Retinal pigment epithelial cell (primary cell): ENCODE data around the gene ZNF107.

Experiments used
- DNase-seq: peaks from one replicate; pipeline ENCODE4 v3.0.0-alpha.2; 2010; ENCODE audit warnings: low read depth
- H3K4me3 ChIP-seq: 2 replicates; pipeline ENCODE4 v1.5.1; 2011; ENCODE audit warnings: mild to moderate bottlenecking, low read length, control low read depth, moderate library complexity
- CTCF ChIP-seq: conservative IDR thresholded peaks from 2 replicates; pipeline ENCODE4 v1.5.1; 2011; ENCODE audit warnings: low read depth, low read length, control low read depth, inconsistent platforms

Gene ZNF107

DNA sequence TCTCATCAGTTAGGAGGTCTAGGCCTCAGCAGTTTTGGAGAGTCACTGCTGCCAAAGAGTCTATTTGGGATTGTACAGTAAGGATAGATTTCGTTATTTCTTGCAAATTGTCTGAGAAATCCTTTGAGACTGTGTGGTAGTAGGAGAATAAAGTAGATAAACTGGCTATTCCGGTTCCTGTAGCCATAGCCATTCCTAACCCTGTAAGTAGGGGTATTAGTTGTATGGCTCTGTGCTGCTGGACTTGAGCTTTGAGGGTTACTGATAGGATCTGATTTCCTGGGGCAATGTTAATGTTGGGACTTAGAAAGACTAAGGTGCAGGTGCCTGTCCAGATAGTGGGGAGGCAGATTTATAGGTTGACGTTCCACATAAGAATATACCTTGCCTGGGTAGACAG is 92.2 kb downstream of the ZNF107 start:
- DNase-seq = no peak
- H3K4me3 ChIP-seq = no peak overlapping the region
- TF ChIP-seq CTCF = no peak
